Measurements from ENCODE around the gene SOS1. TPM values are rescaled to one million over a fixed set of nuclear protein-coding genes. Genes with fewer than 3 reads are reported as not detected.
A peak's percentile ranks its signal among the peaks of the same experiment; 100 is the strongest.

Gene SOS1
- total RNA-seq, 1 donor from 2014 or later = 44.0 TPM

DNA sequence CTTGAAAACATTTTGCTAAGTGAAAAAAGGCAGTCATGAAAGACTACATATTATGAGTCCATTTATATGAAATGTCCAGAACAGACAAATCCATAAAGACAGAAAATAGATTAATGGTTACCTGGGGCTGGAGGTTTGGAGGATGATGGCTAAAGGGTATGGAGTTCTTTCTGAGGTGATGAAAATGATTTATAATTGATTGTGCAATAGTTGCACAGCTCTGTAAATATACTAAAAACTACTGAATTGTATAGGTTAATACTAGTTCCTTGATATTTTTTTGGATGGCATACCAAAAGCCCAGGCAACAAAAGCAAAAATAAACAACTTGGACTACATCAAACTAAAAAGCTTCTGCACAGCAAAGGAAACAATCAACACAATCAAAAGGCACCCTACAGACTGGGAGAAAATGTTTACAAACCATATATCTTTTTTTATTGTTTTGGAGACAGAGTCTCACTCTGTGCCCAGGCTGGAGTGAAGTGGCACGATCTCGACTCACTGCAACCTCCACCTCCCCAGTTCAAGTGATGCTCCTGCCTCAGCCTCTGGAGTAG, 21.5 kb downstream of the SOS1 start:
- no peaks in the 10 kb centered on the region for H3K9me3 ChIP-seq (ENCODE audit: insufficient read depth, low read depth, low read length)
- no peak for TF ChIP-seq EZH2 (IDR thresholded peaks at IDR 0.05; ENCODE audit: insufficient read depth, low read length)
- no peak for TF ChIP-seq CTCF (IDR thresholded peaks at IDR 0.05; ENCODE audit: insufficient read depth, low read depth, low read length)
- FAIRE-seq (no peak), DNase-seq (ENCODE audit: low read depth) (no peak)
- H3K27me3 Mint-ChIP-seq (ENCODE audit: low read depth, unreplicated experiment) = no peaks in the 10 kb centered on the region
- H3K4me1 ChIP-seq (ENCODE audit: insufficient read depth, low read length) = no peaks in the 10 kb centered on the region
- H3K36me3 ChIP-seq (ENCODE audit: insufficient read depth, low read length) = no peaks in the 10 kb centered on the region
- no peaks in the 10 kb centered on the region for H3K9me3 Mint-ChIP-seq (ENCODE audit: unreplicated experiment)
- H3K79me2 ChIP-seq (ENCODE audit: insufficient read depth, low read length) = peaks cover 94% of the 10 kb centered on the region
- no peak overlapping the region for H3K4me3 Mint-ChIP-seq (ENCODE audit: unreplicated experiment)
- peak overlapping the region; percentile 23 for H3K27ac Mint-ChIP-seq (ENCODE audit: unreplicated experiment)
- H3K36me3 Mint-ChIP-seq (ENCODE audit: low read depth, unreplicated experiment) = peaks cover 2% of the 10 kb centered on the region
- H3K9ac ChIP-seq (ENCODE audit: low read length) = no peak overlapping the region
- no peak overlapping the region for H3K4me3 ChIP-seq (ENCODE audit: insufficient read depth, low read depth, low read length)
- H3K4me1 Mint-ChIP-seq (ENCODE audit: low read depth, unreplicated experiment) = peaks cover 19% of the 10 kb centered on the region
- H2AFZ ChIP-seq (ENCODE audit: low read depth, low read length) = no peak overlapping the region
- H3K4me2 ChIP-seq (ENCODE audit: low read length) = no peak overlapping the region
- peaks cover 46% of the 10 kb centered on the region for H4K20me1 ChIP-seq (ENCODE audit: insufficient read depth, low read length)
- H3K27me3 ChIP-seq (ENCODE audit: insufficient read depth, low read length) = no peaks in the 10 kb centered on the region
- no peak overlapping the region for H3K27ac ChIP-seq (ENCODE audit: low read depth, low read length)

DNA sequence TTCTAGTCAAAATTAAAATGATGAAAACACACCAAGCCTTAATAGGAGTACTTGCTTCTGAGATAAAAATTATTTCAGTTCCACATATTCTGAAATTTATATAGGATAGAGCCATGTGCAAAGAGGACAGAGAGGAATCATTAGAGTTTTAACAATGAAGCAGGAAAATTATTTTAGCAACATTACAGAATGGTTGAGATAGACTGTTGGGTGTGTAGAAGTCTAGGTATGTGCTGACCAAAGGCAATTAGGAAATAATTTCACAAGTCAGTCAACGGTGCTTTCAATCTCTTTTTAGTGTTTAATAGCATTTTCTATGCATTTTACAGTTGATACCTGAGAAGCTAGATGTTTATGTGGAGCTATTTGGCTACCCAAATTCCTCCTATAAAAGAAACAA, 25.2 kb downstream of the SOS1 start:
- FAIRE-seq (no peak), DNase-seq (ENCODE audit: low read depth) (no peak)
- Mint-ChIP-seq H3K9me3 (ENCODE audit: unreplicated experiment) (no peaks in the 10 kb centered on the region), H3K4me3 (ENCODE audit: unreplicated experiment) (no peak overlapping the region), H3K27ac (ENCODE audit: unreplicated experiment) (no peak overlapping the region), H3K36me3 (ENCODE audit: low read depth, unreplicated experiment) (peaks cover 4% of the 10 kb centered on the region), H3K27me3 (ENCODE audit: low read depth, unreplicated experiment) (no peaks in the 10 kb centered on the region), H3K4me1 (ENCODE audit: low read depth, unreplicated experiment) (peaks cover 25% of the 10 kb centered on the region)
- no peaks in the 10 kb centered on the region for H3K27me3 ChIP-seq (ENCODE audit: insufficient read depth, low read length)
- peaks cover 47% of the 10 kb centered on the region for H4K20me1 ChIP-seq (ENCODE audit: insufficient read depth, low read length)
- no peak overlapping the region for H3K9ac ChIP-seq (ENCODE audit: low read length)
- H3K4me2 ChIP-seq (ENCODE audit: low read length) = no peak overlapping the region
- H3K9me3 ChIP-seq (ENCODE audit: insufficient read depth, low read depth, low read length) = no peaks in the 10 kb centered on the region
- no peak for TF ChIP-seq CTCF (IDR thresholded peaks at IDR 0.05; ENCODE audit: insufficient read depth, low read depth, low read length)
- TF ChIP-seq EZH2 (IDR thresholded peaks at IDR 0.05; ENCODE audit: insufficient read depth, low read length) = no peak
- peaks cover 87% of the 10 kb centered on the region for H3K79me2 ChIP-seq (ENCODE audit: insufficient read depth, low read length)
- H3K36me3 ChIP-seq (ENCODE audit: insufficient read depth, low read length) = no peaks in the 10 kb centered on the region
- no peak overlapping the region for H3K27ac ChIP-seq (ENCODE audit: low read depth, low read length)
- H2AFZ ChIP-seq (ENCODE audit: low read depth, low read length) = no peak overlapping the region
- H3K4me1 ChIP-seq (ENCODE audit: insufficient read depth, low read length) = no peaks in the 10 kb centered on the region
- H3K4me3 ChIP-seq (ENCODE audit: insufficient read depth, low read depth, low read length) = no peak overlapping the region

DNA sequence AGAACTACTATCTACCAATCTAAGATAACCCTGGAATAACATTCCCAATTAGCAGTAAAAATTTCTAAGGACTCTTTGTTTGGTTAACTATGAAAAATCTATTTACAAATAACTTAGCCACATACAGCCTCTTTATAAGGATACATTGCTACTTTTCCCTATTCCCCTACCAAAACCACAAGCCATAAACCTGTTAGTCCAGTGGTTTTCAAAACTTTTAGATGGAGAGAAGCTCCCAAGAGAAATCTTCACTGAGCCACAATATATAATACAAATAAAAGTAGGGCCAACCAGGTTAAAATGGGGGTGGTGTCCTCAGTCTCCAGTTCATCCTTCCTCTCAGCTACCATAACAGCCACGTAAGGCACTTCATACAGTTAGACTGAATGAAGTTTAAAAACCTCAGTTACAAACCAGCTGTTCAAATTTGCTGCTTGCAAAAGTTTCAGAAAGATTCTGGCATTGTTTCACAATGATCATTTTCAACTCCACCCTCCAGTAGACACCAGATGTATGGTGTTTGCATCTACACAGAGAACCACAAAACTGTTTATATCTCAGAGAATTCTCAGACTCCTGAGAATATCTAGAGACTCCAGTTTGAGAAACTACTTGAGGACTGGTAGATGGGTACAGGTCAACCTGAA, 26.0 kb downstream of the SOS1 start:
- Mint-ChIP-seq H3K27me3 (ENCODE audit: low read depth, unreplicated experiment) (no peaks in the 10 kb centered on the region), H3K4me1 (ENCODE audit: low read depth, unreplicated experiment) (peaks cover 20% of the 10 kb centered on the region), H3K36me3 (ENCODE audit: low read depth, unreplicated experiment) (peaks cover 4% of the 10 kb centered on the region), H3K9me3 (ENCODE audit: unreplicated experiment) (no peaks in the 10 kb centered on the region), H3K27ac (ENCODE audit: unreplicated experiment) (no peak overlapping the region), H3K4me3 (ENCODE audit: unreplicated experiment) (no peak overlapping the region)
- no peak for FAIRE-seq
- Histone ChIP-seq H4K20me1 (ENCODE audit: insufficient read depth, low read length) (peaks cover 45% of the 10 kb centered on the region), H3K9me3 (ENCODE audit: insufficient read depth, low read depth, low read length) (no peaks in the 10 kb centered on the region), H2AFZ (ENCODE audit: low read depth, low read length) (no peak overlapping the region), H3K4me1 (ENCODE audit: insufficient read depth, low read length) (no peaks in the 10 kb centered on the region), H3K4me2 (ENCODE audit: low read length) (no peak overlapping the region), H3K9ac (ENCODE audit: low read length) (no peak overlapping the region), H3K36me3 (ENCODE audit: insufficient read depth, low read length) (no peaks in the 10 kb centered on the region), H3K27me3 (ENCODE audit: insufficient read depth, low read length) (no peaks in the 10 kb centered on the region), H3K79me2 (ENCODE audit: insufficient read depth, low read length) (peaks cover 79% of the 10 kb centered on the region), H3K27ac (ENCODE audit: low read depth, low read length) (no peak overlapping the region), H3K4me3 (ENCODE audit: insufficient read depth, low read depth, low read length) (no peak overlapping the region)
- no peak for TF ChIP-seq EZH2 (IDR thresholded peaks at IDR 0.05; ENCODE audit: insufficient read depth, low read length)
- TF ChIP-seq CTCF (IDR thresholded peaks at IDR 0.05; ENCODE audit: insufficient read depth, low read depth, low read length) = no peak
- no peak for DNase-seq (ENCODE audit: low read depth)
